H1 (cell line): ENCODE measurements around the gene ZNF521. TPM values are rescaled to one million over a fixed set of nuclear protein-coding genes. Genes with fewer than 3 reads are reported as not detected.

ENCODE experiments used
- JUN ChIP-seq: IDR thresholded peaks from 2 replicates; pipeline ENCODE4 v1.6.1; 2011; ENCODE audit warnings: low read depth, mild to moderate bottlenecking, improper control_type of control experiment, low read length
- POU5F1 ChIP-seq: IDR thresholded peaks from 2 replicates; pipeline ENCODE4 v1.6.1; 2011; ENCODE audit warnings: low read depth, mild to moderate bottlenecking, low read length, moderate library complexity
- RNF2 ChIP-seq: fragments of 200-900, 300-1000 bp; sonication (generic); IDR thresholded peaks from 2 replicates; pipeline ENCODE4 v1.7.1; 2016; ENCODE audit warnings: borderline replicate concordance, low read depth, mild to moderate bottlenecking, antibody characterized with exemption, low read length; ENCODE audit not compliant: poor library complexity, severe bottlenecking; ENCODE audit errors: missing control alignments
- SIN3A ChIP-seq, 2 experiments: IDR thresholded peaks in 1 of 2; conservative IDR thresholded peaks in 1 of 2; 2 replicates each; pipeline ENCODE4 v1.6.1; 2011 to 2012; ENCODE audit warnings: low read length in 2 of 2, improper control_type of control experiment in 1 of 2, low read depth in 1 of 2, mild to moderate bottlenecking in 1 of 2
- polyA plus RNA-seq, 7 experiments: library from polyadenylated mRNA; depleted of rRNA in 3 of 7; stranded (reverse) in 5 of 7; unstranded in 2 of 7; fragments of >200 nt in 5 of 7; fragments of 200-250 nt in 2 of 7; gene quantifications; 1 replicate in 5 of 7; 2 replicates in 1 of 7; 4 replicates in 1 of 7; pipeline versions ENCODE4 v1.2.1 to v1.2.3, GENCODE V29; 2011 to 2013; ENCODE audit warnings: missing spikeins in 2 of 7, mixed read lengths in 2 of 7
- total RNA-seq: library from RNA; stranded (reverse); fragmentation: NEBNext Ultra II Directional; extraction: Animal tissue kit (Norgen Biotek cat#: 25700); gene quantifications from 2 replicates; pipeline ENCODE4 v1.2.1, GENCODE V29; 2021

The ZNF521 gene
- total and polyA plus RNA-seq, 2 of the 8 experiments (the other 6 are each of a cell fraction or from before 2014, with no cell fraction given), result 9.5 to 15.8 TPM

- no peak for TF ChIP-seq RNF2
- TF ChIP-seq SIN3A (conservative IDR thresholded peaks at IDR 0.05 in 1 of 2, IDR thresholded peaks at IDR 0.05 in 1 of 2; ENCODE audit: low read depth in 1 of 2, low read length in 2 of 2), result no peak
- TF ChIP-seq JUN, result no peak
- TF ChIP-seq POU5F1, result no peak
Observed at GRCh38 chr18:25365242-25365641, 13.3 kb upstream of the ZNF521 start (continued).
